PC-3 (cell line): ENCODE measurements around the gene ASTN2. TPM values are rescaled to one million over a fixed set of nuclear protein-coding genes. Genes with fewer than 3 reads are reported as not detected.

ENCODE experiments used
- ATAC-seq: fragments of 200-7000 bp; cut with Tn5 transposase; 2 replicates; pipeline ENCODE4 v1.9.1; 2020; ENCODE audit warnings: mild to moderate bottlenecking, moderate library complexity
- BruUV-seq: library from RNA; stranded (reverse); fragments of 400-500 nt; replicated peaks from 2 replicates; lab custom pipeline; 2021; lab: Mats Ljungman, UMichigan
- CTCF ChIA-PET: fragments of 300-600 bp; sonication (Branson Sonifier 250); formaldehyde crosslinking; loops from one replicate; lab custom pipeline; 2022; ENCODE audit warnings: antibody characterized with exemption; lab: Charles Lee
- POLR2A ChIA-PET: fragments of 300-600 bp; sonication (Branson Sonifier 250); formaldehyde crosslinking; loops from one replicate; lab custom pipeline; 2022; ENCODE audit warnings: antibody characterized with exemption; ENCODE audit not compliant: unreplicated experiment; lab: Charles Lee
- DNase-seq: peaks from one replicate; pipeline ENCODE4 v3.0.0-alpha.2; 2015
- H2AFZ ChIP-seq: fragments of 300-600 bp; sonication (generic); 2 replicates; pipeline ENCODE4 v1.6.0; 2016; ENCODE audit warnings: antibody characterized with exemption, low read length
- H3F3A ChIP-seq: fragments of 300-600 bp; sonication (generic); one replicate; pipeline ENCODE4 v1.6.0; 2017; ENCODE audit warnings: antibody characterized with exemption, low read length, control low read depth, mild to moderate bottlenecking; ENCODE audit not compliant: unreplicated experiment
- H3K27ac ChIP-seq: fragments of 300-600 bp; sonication (generic); 2 replicates; pipeline ENCODE4 v1.5.1; 2016; ENCODE audit warnings: mild to moderate bottlenecking, low read length
- H3K27me3 ChIP-seq: fragments of 300-600 bp; sonication (generic); 2 replicates; pipeline ENCODE4 v1.6.1; 2016; ENCODE audit warnings: low read length, mixed read lengths
- H3K36me3 ChIP-seq: fragments of 300-600 bp; sonication (generic); 2 replicates; pipeline ENCODE4 v1.6.1; 2016; ENCODE audit warnings: low read depth, mixed run types, low read length, mixed read lengths
- H3K4me1 ChIP-seq: fragments of 300-600 bp; sonication (generic); 2 replicates; pipeline ENCODE4 v1.5.1; 2016; ENCODE audit warnings: low read length; ENCODE audit not compliant: insufficient read depth
- H3K4me2 ChIP-seq: fragments of 300-600 bp; sonication (generic); 2 replicates; pipeline ENCODE4 v1.6.0; 2016; ENCODE audit warnings: low read length
- H3K4me3 ChIP-seq: fragments of 300-600 bp; sonication (generic); 2 replicates; pipeline ENCODE4 v1.5.1; 2016; ENCODE audit warnings: mild to moderate bottlenecking, low read length, mixed read lengths
- H3K79me2 ChIP-seq: fragments of 300-600 bp; sonication (generic); 2 replicates; pipeline ENCODE4 v1.6.1; 2017; ENCODE audit warnings: low read length, mixed read lengths
- H3K9ac ChIP-seq: fragments of 300-600 bp; sonication (generic); 2 replicates; pipeline ENCODE4 v1.6.0; 2016; ENCODE audit warnings: mild to moderate bottlenecking, low read length
- H3K9me2 ChIP-seq: fragments of 300-600 bp; sonication (generic); replicated peaks from 2 replicates; pipeline ENCODE4 v1.6.1; 2016; ENCODE audit warnings: mixed run types, low read length, mixed read lengths
- H3K9me3 ChIP-seq: fragments of 300-600 bp; sonication (generic); 2 replicates; pipeline ENCODE4 v1.6.1; 2016; ENCODE audit warnings: low read length, mixed read lengths
- H4K20me1 ChIP-seq: fragments of 300-600 bp; sonication (generic); 2 replicates; pipeline ENCODE4 v1.6.1; 2016; ENCODE audit warnings: low read length, mixed read lengths
- EZH2 ChIP-seq: fragments of 300-600 bp; sonication (generic); IDR thresholded peaks from one replicate; pipeline ENCODE4 v1.6.1; 2017; ENCODE audit warnings: antibody characterized with exemption, mild to moderate bottlenecking, low read length; ENCODE audit not compliant: unreplicated experiment
- EZH2phosphoT487 ChIP-seq: fragments of 300-600 bp; sonication (generic); IDR thresholded peaks from 2 replicates; pipeline ENCODE4 v1.6.1; 2018; ENCODE audit warnings: mild to moderate bottlenecking, antibody characterized with exemption, low read length, borderline replicate concordance
- intact Hi-C: fragments of 100-400 bp; cut with micrococcal nuclease; formaldehyde crosslinking; loops from 2 replicates; pipeline ENCODE4 v1.9.0; 2023
- total RNA-seq: library from RNA; depleted of rRNA; stranded (reverse); fragments of >200 nt; gene quantifications from 2 replicates; pipeline ENCODE4 v1.2.3, GENCODE V29; 2014
- TF ChIP-seq, protein P1 (sequence below): fragments of 300-600 bp; sonication (generic); conservative IDR thresholded peaks from 2 replicates; pipeline ENCODE4 v1.5.1; 2017; ENCODE audit warnings: antibody characterized with exemption, low read depth, mild to moderate bottlenecking, low read length

Gene ASTN2
- total RNA-seq, 1 experiment from 2014 or later = 3.5 TPM

DNA sequence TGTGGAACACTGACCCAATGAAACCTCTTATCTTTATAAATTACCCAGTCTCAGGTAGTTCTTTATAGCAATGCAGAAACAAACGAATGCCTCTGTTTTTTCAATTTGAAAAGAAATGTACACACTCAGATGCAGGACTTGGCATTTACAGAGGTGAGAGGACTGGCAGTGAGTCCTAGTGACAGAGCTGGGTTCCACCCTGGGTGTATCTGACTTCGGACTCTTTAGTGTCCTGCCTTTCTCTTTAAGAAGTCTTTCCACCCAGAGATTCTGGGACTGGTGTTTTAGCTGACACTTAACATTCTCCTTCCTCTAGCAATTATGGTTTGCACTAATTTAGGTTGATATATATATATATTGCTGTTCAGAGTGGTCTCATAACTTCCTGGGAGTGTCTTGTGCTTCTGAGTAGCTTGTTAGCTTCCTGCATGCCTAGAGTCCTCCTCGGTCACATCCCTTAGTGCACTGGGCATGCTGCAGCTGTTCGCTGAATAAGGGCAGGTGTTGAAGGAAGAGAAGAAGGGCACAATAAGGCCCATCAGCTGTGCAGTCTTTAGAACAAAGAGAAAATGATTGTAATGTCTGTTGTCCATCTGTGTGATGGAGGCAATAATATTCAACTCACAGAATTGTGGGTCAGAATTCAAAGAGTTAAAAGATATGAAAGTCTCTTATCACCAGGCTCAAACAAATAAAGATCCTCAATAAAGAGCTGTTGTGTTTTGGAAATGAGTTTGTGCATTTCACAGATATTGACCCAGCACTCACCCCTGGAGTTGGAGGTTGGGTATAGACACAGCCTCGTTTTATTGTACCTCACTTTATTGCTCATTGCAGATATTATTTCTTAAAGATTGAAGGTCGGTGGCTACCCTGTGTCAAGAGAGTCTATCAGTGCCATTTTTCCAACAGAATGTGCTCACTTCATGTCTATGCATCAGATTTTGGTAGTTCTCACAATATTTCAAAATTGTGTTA is 540.6 kb downstream of the ASTN2 start:
- H3K36me3 ChIP-seq = no peaks in the 10 kb centered on the region

DNA sequence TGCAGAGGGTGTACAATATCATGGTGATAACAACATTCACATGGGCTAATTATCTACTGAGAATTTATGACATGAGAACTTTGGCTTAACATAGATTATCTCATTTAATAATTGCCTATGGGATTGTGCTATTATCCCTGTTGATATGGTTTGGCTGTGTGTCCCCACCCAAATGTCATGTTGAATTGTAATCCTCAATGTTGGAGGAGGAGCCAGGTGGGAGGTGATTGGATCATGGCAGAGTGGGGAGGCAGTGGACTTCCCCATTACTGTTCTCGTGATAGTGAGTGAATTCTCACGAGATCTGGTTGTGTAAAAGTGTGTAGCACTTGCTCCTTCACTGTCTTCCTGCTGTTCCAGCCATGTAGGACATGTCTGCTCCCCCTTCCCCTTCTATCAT is 541.4 kb downstream of the ASTN2 start:
- Histone ChIP-seq H3K4me2 (no peak overlapping the region), H2AFZ (no peak overlapping the region), H3K9me2 (no peaks in the 10 kb centered on the region), H3K9ac (no peak overlapping the region), H4K20me1 (no peaks in the 10 kb centered on the region), H3K4me3 (no peak overlapping the region), H3K27ac (no peak overlapping the region), H3K79me2 (no peaks in the 10 kb centered on the region), H3F3A (no peaks in the 10 kb centered on the region), H3K27me3 (no peaks in the 10 kb centered on the region), H3K9me3 (peaks cover 5% of the 10 kb centered on the region; the same call in 1 of the 2 replicates), H3K4me1 (peaks cover 4% of the 10 kb centered on the region; the same call in 1 of the 2 replicates), H3K36me3 (no peaks in the 10 kb centered on the region)
- no TSS peak for BruUV-seq
- ChIA-PET CTCF (no interaction called here), POLR2A (no interaction called here)
- intact Hi-C loops = no loop called here
- no peak for DNase-seq
- TF ChIP-seq EZH2 (no peak), EZH2phosphoT487 (no peak)
- TF ChIP-seq, protein P1, sequence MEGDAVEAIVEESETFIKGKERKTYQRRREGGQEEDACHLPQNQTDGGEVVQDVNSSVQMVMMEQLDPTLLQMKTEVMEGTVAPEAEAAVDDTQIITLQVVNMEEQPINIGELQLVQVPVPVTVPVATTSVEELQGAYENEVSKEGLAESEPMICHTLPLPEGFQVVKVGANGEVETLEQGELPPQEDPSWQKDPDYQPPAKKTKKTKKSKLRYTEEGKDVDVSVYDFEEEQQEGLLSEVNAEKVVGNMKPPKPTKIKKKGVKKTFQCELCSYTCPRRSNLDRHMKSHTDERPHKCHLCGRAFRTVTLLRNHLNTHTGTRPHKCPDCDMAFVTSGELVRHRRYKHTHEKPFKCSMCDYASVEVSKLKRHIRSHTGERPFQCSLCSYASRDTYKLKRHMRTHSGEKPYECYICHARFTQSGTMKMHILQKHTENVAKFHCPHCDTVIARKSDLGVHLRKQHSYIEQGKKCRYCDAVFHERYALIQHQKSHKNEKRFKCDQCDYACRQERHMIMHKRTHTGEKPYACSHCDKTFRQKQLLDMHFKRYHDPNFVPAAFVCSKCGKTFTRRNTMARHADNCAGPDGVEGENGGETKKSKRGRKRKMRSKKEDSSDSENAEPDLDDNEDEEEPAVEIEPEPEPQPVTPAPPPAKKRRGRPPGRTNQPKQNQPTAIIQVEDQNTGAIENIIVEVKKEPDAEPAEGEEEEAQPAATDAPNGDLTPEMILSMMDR = no peak
- ATAC-seq = no peak

More for the DNA sequence above, 540.6 kb downstream of the ASTN2 start:
- H3K27ac ChIP-seq = no peak overlapping the region
- peaks cover 4% of the 10 kb centered on the region; the same call in 1 of the 2 replicates for H3K4me1 ChIP-seq
- BruUV-seq = no TSS peak
- POLR2A ChIA-PET = no interaction called here
- H3K79me2 ChIP-seq = no peaks in the 10 kb centered on the region
- H3K9me2 ChIP-seq = no peaks in the 10 kb centered on the region
- H3F3A ChIP-seq = no peaks in the 10 kb centered on the region
- H3K9ac ChIP-seq = no peak overlapping the region
- CTCF ChIA-PET = no interaction called here
- H3K27me3 ChIP-seq = no peaks in the 10 kb centered on the region
- no peak overlapping the region for H3K4me2 ChIP-seq
- no peak for ATAC-seq
- no peaks in the 10 kb centered on the region for H4K20me1 ChIP-seq
- H2AFZ ChIP-seq = no peak overlapping the region
- intact Hi-C loops = no loop called here
- DNase-seq = no peak
- H3K9me3 ChIP-seq = peaks cover 5% of the 10 kb centered on the region; the same call in 1 of the 2 replicates
- H3K4me3 ChIP-seq = no peak overlapping the region
- TF ChIP-seq EZH2 (no peak), EZH2phosphoT487 (no peak)
- TF ChIP-seq, protein P1 = no peak

DNA sequence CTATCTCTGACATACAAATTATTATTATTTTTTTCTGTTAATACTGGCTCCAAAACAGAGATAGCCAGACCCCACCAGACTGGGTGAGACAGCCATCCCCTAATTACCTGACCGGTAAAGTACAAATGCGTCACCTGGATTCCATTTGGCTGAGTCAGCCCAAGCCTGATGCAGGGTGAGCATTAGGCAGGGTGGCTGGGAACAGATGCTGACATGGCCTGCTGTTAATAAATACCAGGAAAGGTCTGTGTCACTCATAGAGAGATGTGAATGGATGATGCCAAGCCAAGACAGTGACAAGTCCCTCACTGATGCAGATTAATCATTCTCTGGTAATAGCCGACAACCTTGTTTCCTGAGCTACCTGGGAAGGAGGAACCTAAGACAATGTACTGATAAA is 544.3 kb downstream of the ASTN2 start:
- Histone ChIP-seq H3K27ac (peak overlapping the region; percentile 45), H3K9me2 (no peaks in the 10 kb centered on the region)
- peak; percentile 13; the same call in 1 of the 2 replicates for ATAC-seq

More for the DNA sequence above, 544.3 kb downstream of the ASTN2 start:
- no peaks in the 10 kb centered on the region for H3F3A ChIP-seq
- no TSS peak for BruUV-seq
- intact Hi-C loops = no loop called here
- no peaks in the 10 kb centered on the region for H3K9me3 ChIP-seq
- H3K27me3 ChIP-seq = no peaks in the 10 kb centered on the region
- no peak overlapping the region for H3K9ac ChIP-seq
- POLR2A ChIA-PET = no interaction called here
- H3K79me2 ChIP-seq = no peaks in the 10 kb centered on the region
- peak; percentile 88 for DNase-seq
- H3K4me1 ChIP-seq = peaks cover 4% of the 10 kb centered on the region; the same call in 1 of the 2 replicates
- no peaks in the 10 kb centered on the region for H3K36me3 ChIP-seq
- H3K4me3 ChIP-seq = no peak overlapping the region
- H4K20me1 ChIP-seq = no peaks in the 10 kb centered on the region
- H2AFZ ChIP-seq = no peak overlapping the region
- no peak overlapping the region for H3K4me2 ChIP-seq
- CTCF ChIA-PET = no interaction called here
- TF ChIP-seq EZH2phosphoT487 = no peak
- TF ChIP-seq, protein P1 = no peak
- no peak for TF ChIP-seq EZH2
